Left hindlimb (tissue), 1 donor: ENCODE data around the gene NFE2L2.
"Not testable (repeated sequence)": the region's sequence is repeated elsewhere in the genome, so short reads cannot be mapped to it uniquely, and the experiment has no call there.

Source experiments
- DNase-seq: peaks from one replicate; pipeline ENCODE4 v3.0.0-alpha.2; 2018

Gene NFE2L2

DNA sequence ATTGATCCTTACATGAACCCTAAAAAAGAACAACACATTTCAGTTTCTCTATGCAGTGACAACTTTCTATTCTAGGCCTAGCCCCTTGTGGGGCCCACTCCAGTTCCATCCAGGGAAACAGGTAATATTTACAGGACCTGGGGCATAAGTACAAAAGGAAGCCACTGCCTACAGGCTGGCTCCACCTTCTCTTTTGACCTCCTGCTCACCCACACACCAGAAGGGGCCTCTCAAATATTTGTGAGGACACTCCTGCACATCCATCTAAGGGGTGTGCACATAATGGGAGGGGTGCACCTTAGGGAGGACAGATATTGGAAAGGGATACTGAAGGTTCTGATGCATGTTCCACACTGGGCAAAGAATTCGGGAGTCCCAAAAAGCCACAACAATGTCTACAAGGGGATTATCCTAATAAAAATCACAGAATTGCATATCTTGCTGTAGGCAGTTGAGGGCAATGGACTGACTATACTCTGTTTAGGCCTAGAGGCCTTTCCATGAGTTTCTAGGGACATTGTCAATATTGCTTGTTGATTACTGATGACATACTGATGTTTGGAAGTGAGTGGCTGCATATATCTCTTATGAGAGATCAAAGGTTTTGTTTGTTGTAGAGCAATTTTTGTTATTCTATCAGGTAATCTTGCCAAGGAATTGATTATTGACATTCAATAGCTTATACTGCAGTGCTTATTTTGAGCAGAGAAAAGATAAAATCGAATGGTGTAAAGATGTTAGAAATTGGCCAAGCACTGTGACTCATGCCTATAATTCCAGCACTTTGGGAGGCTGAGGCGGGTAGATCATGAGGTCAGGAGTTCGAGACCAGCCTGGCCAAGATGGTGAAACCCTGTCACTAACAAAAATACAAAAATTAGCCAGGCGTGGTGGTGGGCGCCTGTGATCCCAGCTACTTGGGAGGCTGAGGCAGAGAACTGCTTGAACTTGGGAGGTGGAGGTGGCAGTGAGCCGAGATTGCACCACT is 75.8 kb downstream of the NFE2L2 start:
- DNase-seq: no peak

DNA sequence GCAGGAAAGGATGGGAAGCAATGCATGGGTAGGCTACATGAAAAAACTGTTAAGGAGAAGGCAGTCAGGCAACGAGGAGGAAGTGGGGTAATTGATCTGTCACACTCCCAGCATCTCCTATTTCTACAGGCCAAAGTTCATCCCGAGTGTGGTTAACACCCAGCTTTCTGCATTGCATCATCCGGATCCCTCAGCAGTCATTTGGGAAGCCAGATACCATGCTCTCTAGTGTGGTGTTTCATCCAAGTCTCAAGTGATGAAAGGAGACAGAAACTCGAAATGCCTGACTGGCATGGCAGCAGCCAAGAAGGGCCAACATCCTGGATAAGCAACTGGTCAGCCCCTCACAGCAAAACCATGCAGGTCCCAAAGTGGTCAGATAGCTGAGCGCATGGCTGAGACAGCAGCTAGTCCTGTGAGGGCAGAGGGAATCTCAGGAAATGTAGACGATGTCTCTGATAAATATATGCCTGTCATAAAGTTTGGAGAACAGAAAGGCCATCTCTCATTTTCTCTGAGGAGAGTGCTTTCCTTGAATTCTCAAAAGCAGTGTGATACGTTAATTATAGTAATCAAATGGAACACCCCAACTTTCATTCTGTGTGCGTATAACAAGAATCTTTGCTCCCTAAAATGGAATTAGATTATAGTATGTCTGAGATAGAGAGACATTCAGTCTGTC is 76.8 kb downstream of the NFE2L2 start:
- DNase-seq: no peak

DNA sequence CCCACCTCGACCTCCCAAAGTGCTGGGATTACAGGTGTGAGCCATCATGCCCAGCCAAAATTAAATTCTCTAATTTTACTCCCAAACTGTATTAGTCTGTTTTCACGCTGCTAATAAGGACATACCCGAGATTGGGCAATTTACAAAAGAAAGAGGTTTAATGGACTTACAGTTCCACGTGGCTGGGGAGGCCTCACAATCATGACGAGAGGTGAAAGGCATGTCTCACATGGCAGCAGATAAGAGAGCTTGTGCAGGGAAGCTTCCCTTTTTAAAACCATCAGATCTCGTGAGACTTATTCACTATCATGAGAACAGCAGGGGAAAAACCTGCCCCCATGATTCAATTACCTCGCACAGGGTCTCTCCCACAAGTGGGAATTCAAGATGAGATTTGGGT is 78.5 kb downstream of the NFE2L2 start:
- not testable (repeated sequence) for DNase-seq

DNA sequence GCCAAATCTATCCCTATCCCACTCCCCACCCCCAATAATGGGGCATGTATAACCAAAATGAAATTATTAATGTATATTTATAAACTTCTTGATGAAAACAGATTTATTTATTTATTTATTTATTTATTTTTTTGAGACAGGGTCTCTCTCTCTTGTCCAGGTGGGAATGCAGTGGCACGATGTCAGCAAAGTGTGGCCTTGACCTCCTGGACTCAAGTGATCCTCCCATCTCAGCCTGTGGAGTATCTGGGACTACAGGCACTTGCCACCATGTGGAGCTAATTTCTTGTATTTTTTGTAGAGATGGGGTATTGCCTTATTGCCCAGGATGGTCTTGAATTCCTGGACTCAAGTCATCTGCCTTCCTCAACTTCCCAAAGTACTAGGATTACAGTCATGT is 79.9 kb downstream of the NFE2L2 start:
- no peak for DNase-seq

DNA sequence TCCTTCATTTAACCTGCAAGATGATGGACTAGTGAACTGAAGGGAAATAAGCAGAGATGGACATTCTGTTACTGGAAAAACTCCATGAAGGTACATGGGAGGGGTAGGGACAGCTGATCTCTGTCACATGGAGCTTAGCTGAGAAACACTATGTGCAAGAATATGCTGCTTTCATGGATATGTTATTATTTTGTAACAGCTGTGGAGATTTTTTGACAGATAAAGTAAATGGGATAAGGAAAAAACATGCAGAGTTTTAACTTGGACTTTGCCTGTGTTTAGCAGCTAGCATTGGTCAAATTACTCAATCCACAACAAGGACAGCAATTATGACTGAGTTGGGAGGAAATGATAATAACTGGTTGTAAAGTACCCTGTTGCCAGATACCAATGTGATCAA is 80.7 kb downstream of the NFE2L2 start:
- no peak for DNase-seq
